H1 (cell line): ENCODE results near the gene ANKRD36. TPM values are rescaled to one million over a fixed set of nuclear protein-coding genes. Genes with fewer than 3 reads are reported as not detected.
"Not testable (repeated sequence)": the region's sequence is repeated elsewhere in the genome, so short reads cannot be mapped to it uniquely, and the experiment has no call there.

Source experiments
- CTCF ChIA-PET: fragments of 300-600 bp; sonication (Branson Sonifier 250); formaldehyde crosslinking; loops from one replicate; lab custom pipeline; 2021; ENCODE audit not compliant: partially characterized antibody; lab: Charles Lee
- POLR2A ChIA-PET: fragments of 300-600 bp; sonication (Branson Sonifier 250); formaldehyde crosslinking; loops from one replicate; lab custom pipeline; 2021; ENCODE audit warnings: inconsistent platforms; ENCODE audit not compliant: partially characterized antibody; lab: Charles Lee
- DNase-seq, 2 experiments: peaks; one replicate each; pipeline versions ENCODE4 v3.0.0 to v3.0.0-alpha.2; 2010 to 2022; ENCODE audit warnings: low spot score in 2 of 2, low read depth in 1 of 2, mixed read lengths in 1 of 2
- FAIRE-seq: peaks from 2 replicates; lab custom pipeline; 2011; peaks lifted over from hg19 to GRCh38; lab: Jason Lieb, UNC
- H2AFZ ChIP-seq: 2 replicates; pipeline ENCODE4 v1.8.1; 2012; ENCODE audit warnings: low read length, inconsistent platforms
- H2AK5ac ChIP-seq: 2 replicates; pipeline ENCODE4 v1.6.1; 2013; ENCODE audit warnings: low read depth, low read length
- H2BK120ac ChIP-seq: replicated peaks from 2 replicates; pipeline ENCODE3; 2013; ENCODE audit warnings: low read depth, low read length, inconsistent platforms
- H2BK12ac ChIP-seq: 2 replicates; pipeline ENCODE4 v1.6.1; 2013; ENCODE audit warnings: low read depth, low read length
- H2BK15ac ChIP-seq: 2 replicates; pipeline ENCODE4 v1.6.1; 2013; ENCODE audit warnings: low read length
- H2BK20ac ChIP-seq: 2 replicates; pipeline ENCODE4 v1.6.1; 2013; ENCODE audit warnings: low read length
- H2BK5ac ChIP-seq: 2 replicates; pipeline ENCODE4 v1.6.1; 2013; ENCODE audit warnings: low read depth, low read length
- H3K14ac ChIP-seq: 2 replicates; pipeline ENCODE4 v1.6.1; 2013; ENCODE audit warnings: inconsistent platforms; ENCODE audit not compliant: insufficient read length
- H3K18ac ChIP-seq: 2 replicates; pipeline ENCODE4 v1.6.1; 2013; ENCODE audit warnings: low read length; ENCODE audit errors: extremely low read depth
- H3K23ac ChIP-seq: 2 replicates; pipeline ENCODE4 v1.6.1; 2013; ENCODE audit warnings: inconsistent platforms; ENCODE audit not compliant: insufficient read length
- H3K23me2 ChIP-seq: 2 replicates; pipeline ENCODE4 v1.6.1; 2013; ENCODE audit warnings: low read depth, low read length
- H3K27ac ChIP-seq: 2 replicates; pipeline ENCODE4 v1.6.1; 2011; ENCODE audit warnings: low read depth, low read length, inconsistent platforms
- H3K27me3 ChIP-seq, 4 experiments: replicated peaks in 1 of 4; 1 replicate in 1 of 4; 2 replicates in 3 of 4; pipeline versions ENCODE4 v1.6.1 to v1.8.1; 2011 to 2013; ENCODE audit warnings: low read length in 3 of 4, mild to moderate bottlenecking in 3 of 4, inconsistent platforms in 2 of 4, mixed read lengths in 2 of 4, moderate library complexity in 1 of 4; ENCODE audit not compliant: control insufficient read depth in 3 of 4, insufficient read depth in 3 of 4; ENCODE audit errors: extremely low read depth in 1 of 4
- H3K36me3 ChIP-seq, 4 experiments: 2 replicates each; pipeline versions ENCODE4 v1.6.1 to v1.8.1; 2011 to 2013; ENCODE audit warnings: mild to moderate bottlenecking in 4 of 4, low read length in 3 of 4, moderate library complexity in 2 of 4, control low read depth in 1 of 4, inconsistent platforms in 1 of 4; ENCODE audit not compliant: insufficient read depth in 4 of 4, control insufficient read depth in 2 of 4
- H3K4ac ChIP-seq: replicated peaks from 2 replicates; pipeline ENCODE3; 2013; ENCODE audit warnings: low read length, low read depth, mixed read lengths, inconsistent platforms; ENCODE audit not compliant: insufficient read length
- H3K4me1 ChIP-seq, 4 experiments: replicated peaks in 1 of 4; 1 replicate in 1 of 4; 2 replicates in 3 of 4; pipeline versions ENCODE4 v1.6.1 to v1.8.1; 2011 to 2013; ENCODE audit warnings: low read length in 3 of 4, inconsistent platforms in 2 of 4, mixed read lengths in 1 of 4; ENCODE audit not compliant: insufficient read depth in 4 of 4, control insufficient read depth in 3 of 4
- H3K4me2 ChIP-seq, 2 experiments: 2 replicates each; pipeline versions ENCODE4 v1.6.1 to v1.8.1; 2011 to 2013; ENCODE audit warnings: low read depth in 2 of 2, low read length in 2 of 2, control low read depth in 1 of 2, inconsistent platforms in 1 of 2, mild to moderate bottlenecking in 1 of 2; ENCODE audit not compliant: insufficient read depth in 1 of 2
- H3K4me3 ChIP-seq, 4 experiments: fragments of 200-600, 300-600 bp in 1 of 4; sonication (generic), shearing (Covaris generic), sonication (Bioruptor Twin) in 1 of 4; 2 replicates each; pipeline versions ENCODE4 v1.5.1 to v1.8.1; 2011 to 2016; ENCODE audit warnings: low read length in 4 of 4, low read depth in 3 of 4, control low read depth in 2 of 4, inconsistent platforms in 2 of 4, mild to moderate bottlenecking in 2 of 4, mixed read lengths in 1 of 4, moderate library complexity in 1 of 4; ENCODE audit not compliant: insufficient read depth in 2 of 4; ENCODE audit errors: extremely low read depth in 1 of 4
- H3K56ac ChIP-seq: replicated peaks from 2 replicates; pipeline ENCODE3; 2013; ENCODE audit warnings: low read depth, mild to moderate bottlenecking, mixed read lengths, low read length, inconsistent platforms; ENCODE audit not compliant: insufficient read length
- H3K79me1 ChIP-seq: 2 replicates; pipeline ENCODE4 v1.6.1; 2013; ENCODE audit warnings: low read depth, low read length, control low read depth
- H3K79me2 ChIP-seq, 2 experiments: 2 replicates each; pipeline versions ENCODE4 v1.6.1 to v1.8.1; 2012 to 2013; ENCODE audit warnings: low read length in 2 of 2, mild to moderate bottlenecking in 2 of 2, inconsistent platforms in 1 of 2; ENCODE audit not compliant: insufficient read depth in 2 of 2, control insufficient read depth in 1 of 2
- H3K9ac ChIP-seq, 4 experiments: replicated peaks in 1 of 4; 1 replicate in 1 of 4; 2 replicates in 3 of 4; pipeline versions ENCODE4 v1.6.1 to v1.8.1; 2011 to 2013; ENCODE audit warnings: low read depth in 3 of 4, low read length in 3 of 4, control low read depth in 2 of 4, mild to moderate bottlenecking in 2 of 4, moderate library complexity in 2 of 4, inconsistent platforms in 1 of 4; ENCODE audit errors: extremely low read depth in 1 of 4
- H3K9me3 ChIP-seq, 2 experiments: 2 replicates each; pipeline versions ENCODE4 v1.6.1 to v1.8.1; 2012 to 2013; ENCODE audit warnings: mild to moderate bottlenecking in 2 of 2, moderate library complexity in 2 of 2, control low read depth in 1 of 2, inconsistent platforms in 1 of 2, low read depth in 1 of 2, low read length in 1 of 2, mixed read lengths in 1 of 2; ENCODE audit not compliant: insufficient read depth in 2 of 2
- H4K20me1 ChIP-seq, 2 experiments: replicated peaks in 1 of 2; 2 replicates each; pipeline versions ENCODE3 to v1.8.1; 2011 to 2013; ENCODE audit warnings: inconsistent platforms in 2 of 2, low read length in 2 of 2, mild to moderate bottlenecking in 1 of 2; ENCODE audit not compliant: insufficient read depth in 2 of 2, control insufficient read depth in 1 of 2
- H4K5ac ChIP-seq: 2 replicates; pipeline ENCODE4 v1.6.1; 2013; ENCODE audit warnings: low read length, low read depth, mixed read lengths, inconsistent platforms; ENCODE audit not compliant: insufficient read length
- H4K8ac ChIP-seq: 2 replicates; pipeline ENCODE4 v1.8.0; 2013; ENCODE audit warnings: mild to moderate bottlenecking, moderate library complexity, low read length, inconsistent platforms; ENCODE audit not compliant: insufficient read depth; ENCODE audit errors: extremely low read depth
- H4K91ac ChIP-seq: replicated peaks from 2 replicates; pipeline ENCODE3; 2013; ENCODE audit warnings: low read length, mixed read lengths, inconsistent platforms; ENCODE audit not compliant: insufficient read length
- WGBS, 2 experiments: shearing (Covaris generic) in 1 of 2; methylation state at CpG; one replicate each; pipeline versions ENCODE4 v1.1.6 to v1.1.7; 2013 to 2015; ENCODE audit warnings: low lambda C conversion rate in 2 of 2, mixed read lengths in 2 of 2, inconsistent platforms in 1 of 2, low coverage in 1 of 2, missing lambda C conversion rate in 1 of 2; ENCODE audit not compliant: insufficient replicate concordance in 2 of 2, insufficient coverage in 1 of 2, insufficient read length in 1 of 2; ENCODE audit errors: extremely low coverage in 1 of 2, missing lambda C conversion rate in 1 of 2; 5-methylcytosine and 5-hydroxymethylcytosine counted together
- polyA plus RNA-seq, 7 experiments: library from polyadenylated mRNA; depleted of rRNA in 3 of 7; stranded (reverse) in 5 of 7; unstranded in 2 of 7; fragments of >200 nt in 5 of 7; fragments of 200-250 nt in 2 of 7; gene quantifications; 1 replicate in 5 of 7; 2 replicates in 1 of 7; 4 replicates in 1 of 7; pipeline versions ENCODE4 v1.2.1 to v1.2.3, GENCODE V29; 2011 to 2013; ENCODE audit warnings: missing spikeins in 2 of 7, mixed read lengths in 2 of 7
- total RNA-seq: library from RNA; stranded (reverse); fragmentation: NEBNext Ultra II Directional; extraction: Animal tissue kit (Norgen Biotek cat#: 25700); gene quantifications from 2 replicates; pipeline ENCODE4 v1.2.1, GENCODE V29; 2021

Gene ANKRD36
- total and polyA plus RNA-seq, 2 of the 8 experiments (the other 6 are each of a cell fraction or from before 2014, with no cell fraction given): 2.7 to 12.3 TPM

- POLR2A ChIA-PET, H3K79me1 ChIP-seq, H2BK20ac ChIP-seq, H2BK120ac ChIP-seq, H2BK12ac ChIP-seq, DNase-seq, H3K9ac ChIP-seq, H3K9me3 ChIP-seq, H4K5ac ChIP-seq, H3K14ac ChIP-seq, H3K36me3 ChIP-seq, H3K23me2 ChIP-seq, H3K18ac ChIP-seq, H3K27me3 ChIP-seq, H3K56ac ChIP-seq, H3K23ac ChIP-seq, H3K4ac ChIP-seq, H3K4me1 ChIP-seq, H2BK15ac ChIP-seq, H3K4me2 ChIP-seq, H3K4me3 ChIP-seq, H4K20me1 ChIP-seq, FAIRE-seq, H3K79me2 ChIP-seq, H2AFZ ChIP-seq, H4K91ac ChIP-seq, H2AK5ac ChIP-seq, CTCF ChIA-PET, H2BK5ac ChIP-seq, H3K27ac ChIP-seq, H4K8ac ChIP-seq: not testable (repeated sequence)
- WGBS, 2 experiments: 90% methylated on average over 1 of the region's 3 CpGs; no CpG with 5 or more reads in 1 of the 2 experiments
Observed at GRCh38 chr2:97070915-97071314, 42.0 kb upstream of the ANKRD36 start.

DNA sequence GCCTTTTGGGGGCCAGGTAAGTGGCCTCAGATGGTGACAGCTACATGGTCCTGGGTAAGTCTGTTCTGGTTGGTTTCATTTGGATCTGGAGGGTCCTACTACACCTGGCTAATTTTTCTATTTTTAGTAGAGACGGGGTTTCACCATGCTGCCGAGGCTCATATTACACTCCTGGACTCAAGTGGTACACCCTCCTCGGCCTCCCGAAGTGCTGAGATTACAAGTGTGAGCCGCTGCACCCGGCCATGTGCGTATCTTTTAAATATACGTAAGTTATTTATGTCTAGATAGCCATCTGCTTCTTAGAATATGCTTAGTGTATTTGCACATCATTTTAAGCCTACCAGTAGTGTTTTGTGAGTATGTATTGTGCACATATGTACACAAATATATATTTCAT lies 35.7 kb upstream of the ANKRD36 start:
- H3K23me2 ChIP-seq, DNase-seq, H3K4ac ChIP-seq, H3K27ac ChIP-seq, H2BK120ac ChIP-seq, POLR2A ChIA-PET, H3K79me2 ChIP-seq, H3K79me1 ChIP-seq, H2BK5ac ChIP-seq, H3K4me3 ChIP-seq, H2BK12ac ChIP-seq, H3K9me3 ChIP-seq, FAIRE-seq, H3K9ac ChIP-seq, H3K36me3 ChIP-seq, H4K91ac ChIP-seq, H2BK15ac ChIP-seq, H4K8ac ChIP-seq, CTCF ChIA-PET, H3K14ac ChIP-seq, H3K56ac ChIP-seq, H3K18ac ChIP-seq, H3K4me2 ChIP-seq, H2AK5ac ChIP-seq, H4K5ac ChIP-seq, H2BK20ac ChIP-seq, H3K27me3 ChIP-seq, H2AFZ ChIP-seq, H4K20me1 ChIP-seq, H3K23ac ChIP-seq, H3K4me1 ChIP-seq: not testable (repeated sequence)
- 92% methylated on average over 8 of the region's 8 CpGs; no CpG with 5 or more reads in 1 of the 2 experiments for WGBS, 2 experiments
